ENCODE data around the gene TARM1. TPM values are rescaled to one million over a fixed set of nuclear protein-coding genes. Genes with fewer than 3 reads are reported as not detected.
A peak's percentile ranks its signal among the peaks of the same experiment; 100 is the strongest.

TARM1 gene
- total RNA-seq = 0.20 TPM

DNA sequence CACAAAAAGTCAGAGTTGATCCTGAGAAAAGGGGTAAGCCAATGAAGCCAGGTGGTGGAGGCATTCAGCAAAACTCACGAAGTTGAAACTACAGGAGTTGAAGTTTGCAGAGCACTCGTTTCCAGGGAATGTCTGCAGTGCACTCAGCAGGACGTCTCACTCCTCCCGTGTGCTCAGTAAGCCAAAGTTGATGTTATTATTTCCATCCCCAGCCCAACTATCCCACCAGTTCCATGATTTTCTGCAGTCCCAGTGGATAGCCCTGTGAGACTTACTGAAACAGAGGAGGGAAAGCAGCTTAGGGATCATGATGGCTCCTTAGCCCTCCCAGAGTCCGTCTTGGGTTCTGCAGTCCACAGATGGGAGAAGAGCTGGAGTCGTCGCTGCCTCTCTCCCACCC, at the start of gene TARM1:
TSS of gene TARM1 (minus strand) at position 334 of the 400 bp plus-strand sequence. CDS start at position 309, 25 bp downstream.
- no peak for DNase-seq

- DNase-seq = no peak
Measured at GRCh38 chr19:54129617-54129996, 48.4 kb upstream of the TARM1 start.

DNA sequence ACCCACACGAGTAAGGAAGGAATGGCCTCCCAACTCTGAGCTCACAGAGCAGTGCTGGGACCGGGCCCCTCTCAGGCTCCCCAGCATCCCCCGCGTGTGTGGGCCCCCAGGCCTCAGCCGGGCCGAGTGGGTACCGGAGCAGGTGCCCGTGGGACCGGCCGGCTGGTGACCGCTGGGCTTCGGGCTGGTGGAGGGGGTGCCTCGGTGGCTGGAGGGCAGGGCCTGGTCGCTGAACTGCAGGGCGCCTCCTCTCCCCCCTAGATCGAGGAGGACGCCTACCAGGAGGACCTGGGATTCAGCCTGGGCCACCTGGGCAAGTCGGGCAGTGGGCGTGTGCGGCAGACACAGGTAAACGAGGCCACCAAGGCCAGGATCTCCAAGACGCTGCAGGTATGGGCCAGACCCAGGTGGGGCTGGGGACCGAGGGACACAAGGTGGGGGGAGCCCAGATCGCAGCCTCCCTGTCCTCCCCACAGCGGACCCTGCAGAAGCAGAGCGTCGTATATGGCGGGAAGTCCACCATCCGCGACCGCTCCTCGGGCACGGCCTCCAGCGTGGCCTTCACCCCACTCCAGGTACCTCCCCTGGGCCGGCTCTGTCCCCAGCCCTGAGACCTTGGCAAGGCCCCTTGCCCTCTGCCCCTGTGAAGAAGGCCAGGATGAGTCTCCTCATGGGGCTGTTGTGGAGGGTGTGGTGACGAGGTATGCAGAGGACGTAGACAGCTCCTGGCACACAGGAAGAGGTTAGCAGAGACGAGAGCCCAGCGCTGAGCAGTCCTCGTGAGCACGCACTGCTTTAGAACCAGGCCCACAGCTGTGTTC, 47.8 kb upstream of the TARM1 start:
- no peak for DNase-seq

GRCh38 chr19:54128441-54128725, 47.2 kb upstream of the TARM1 start:
- DNase-seq = no peak

GRCh38 chr19:54127688-54128440, 46.7 kb upstream of the TARM1 start:
- no peak for DNase-seq

DNA sequence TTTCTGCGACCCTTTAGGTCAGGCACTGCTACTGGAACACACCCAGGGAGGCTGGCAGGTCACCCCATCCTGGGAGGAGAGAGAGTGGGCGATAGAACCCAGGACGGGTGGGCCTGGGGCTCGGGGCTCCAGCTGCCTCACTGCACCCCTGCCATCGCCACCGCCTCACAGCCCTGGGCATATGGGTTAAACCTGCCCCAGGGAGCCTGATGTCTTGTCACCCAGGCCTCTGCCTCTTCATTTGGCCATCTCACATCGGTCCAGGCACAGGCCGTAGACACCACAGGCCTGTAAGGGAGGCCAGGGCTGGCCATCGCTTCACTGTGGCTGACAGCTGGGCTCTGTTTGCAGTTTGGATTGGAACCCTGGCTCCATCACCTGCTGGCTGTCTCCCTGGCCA, 44.5 kb upstream of the TARM1 start:
- DNase-seq = no peak

GRCh38 chr19:54124393-54124792, 43.2 kb upstream of the TARM1 start:
- DNase-seq = no peak

DNA sequence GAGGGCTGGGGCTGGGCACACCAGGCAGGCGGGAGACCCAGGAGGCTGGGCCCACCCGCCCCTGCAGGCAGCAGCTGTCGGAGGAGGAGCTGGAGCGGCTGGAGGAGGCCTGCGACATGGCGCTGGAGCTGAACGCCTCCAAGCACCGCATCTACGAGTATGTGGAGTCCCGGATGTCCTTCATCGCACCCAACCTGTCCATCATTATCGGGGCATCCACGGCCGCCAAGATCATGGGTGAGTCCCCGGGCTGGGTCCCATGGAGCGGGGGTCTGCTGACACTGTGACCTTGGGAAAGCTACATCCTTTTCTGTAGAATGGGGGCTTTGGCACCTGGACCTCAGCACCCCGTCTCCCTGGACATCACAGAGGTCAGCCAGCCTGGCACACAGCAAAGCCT, 42.5 kb upstream of the TARM1 start:
- no peak for DNase-seq

GRCh38 chr19:54121259-54121658, 40.1 kb upstream of the TARM1 start:
- DNase-seq = no peak

DNA sequence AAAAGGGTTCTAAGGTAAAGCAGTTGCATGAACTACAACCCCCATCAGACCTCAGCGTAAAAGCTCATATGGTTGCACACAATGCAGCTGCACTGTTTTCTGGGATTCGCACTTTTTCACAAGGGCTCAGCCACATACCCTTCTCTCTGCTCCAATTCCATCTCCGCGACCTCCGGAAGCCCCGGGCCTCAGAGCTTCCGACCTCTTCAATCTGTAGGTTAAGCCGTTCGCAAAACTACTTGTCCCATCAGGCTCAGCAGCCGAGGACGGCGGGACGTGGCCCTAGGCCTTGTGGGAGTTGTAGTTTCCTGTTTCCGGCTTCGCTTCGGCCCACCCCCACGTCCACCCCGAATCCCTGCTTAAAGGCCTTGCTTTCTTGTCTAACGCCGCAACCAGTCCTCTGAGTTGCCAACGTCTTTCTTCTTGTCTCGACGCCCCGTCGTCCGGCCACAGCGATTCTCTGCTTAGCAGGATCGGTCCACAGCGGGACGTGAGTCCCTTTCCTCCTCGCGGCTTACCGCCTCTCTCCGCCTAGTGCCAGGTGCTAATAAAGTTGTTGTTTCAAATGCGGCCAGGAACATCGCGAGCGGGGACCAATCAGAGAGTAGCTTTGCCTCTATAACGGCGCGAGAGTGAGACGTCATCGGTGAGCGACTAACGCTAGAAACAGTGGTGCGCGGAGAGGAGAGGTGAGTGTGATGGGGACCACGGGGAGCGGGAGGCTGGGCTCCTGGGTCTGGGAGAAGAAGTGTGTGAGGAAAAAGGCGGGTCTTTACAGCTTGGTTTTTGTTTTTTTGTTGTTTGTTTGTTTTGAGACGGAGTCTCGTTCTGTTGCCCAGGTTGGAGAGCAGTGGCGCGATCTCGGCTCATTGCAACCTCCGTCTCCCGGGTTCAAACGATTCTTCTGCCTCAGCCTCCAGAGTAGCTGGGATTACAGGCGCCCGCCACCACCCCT, 34.2 kb upstream of the TARM1 start, which contains the start of the genes PRPF31 and TFPT:
TSS of gene PRPF31 (plus strand) at position 646 of the 955 bp plus-strand sequence. CDS start 2,525 bp downstream, outside the sequence.
TSS of gene TFPT (minus strand) at position 549 of the 955 bp plus-strand sequence. CDS start at position 161, 388 bp downstream.
- peak; percentile 97 for DNase-seq

GRCh38 chr19:54114340-54115108, 33.4 kb upstream of the TARM1 start:
- DNase-seq = no peak

DNA sequence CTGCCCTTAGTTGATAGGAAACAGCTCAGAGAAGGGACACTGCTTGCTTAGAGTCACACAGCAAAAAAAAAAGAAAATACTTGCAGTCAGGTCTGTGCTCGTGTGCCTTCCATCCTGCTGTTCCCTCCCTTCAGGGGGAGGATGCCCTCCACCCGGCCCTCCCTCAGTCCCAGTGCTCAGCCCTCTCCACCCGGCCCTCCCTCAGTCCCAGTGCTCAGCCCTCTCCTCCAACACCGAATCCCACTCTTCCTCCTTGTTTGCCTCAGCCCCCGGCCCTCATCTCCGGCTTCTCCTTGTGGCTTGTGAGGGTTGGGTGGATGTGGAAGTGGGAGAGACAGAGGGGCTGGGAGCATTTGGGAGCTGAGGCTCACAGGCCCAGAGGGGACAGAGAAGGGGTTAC, 28.5 kb upstream of the TARM1 start:
- no peak for DNase-seq

- no peak for DNase-seq
Measured at GRCh38 chr19:54108496-54108895, 27.3 kb upstream of the TARM1 start.

- no peak for DNase-seq
Measured at GRCh38 chr19:54107876-54108490, 26.8 kb upstream of the TARM1 start.

DNA sequence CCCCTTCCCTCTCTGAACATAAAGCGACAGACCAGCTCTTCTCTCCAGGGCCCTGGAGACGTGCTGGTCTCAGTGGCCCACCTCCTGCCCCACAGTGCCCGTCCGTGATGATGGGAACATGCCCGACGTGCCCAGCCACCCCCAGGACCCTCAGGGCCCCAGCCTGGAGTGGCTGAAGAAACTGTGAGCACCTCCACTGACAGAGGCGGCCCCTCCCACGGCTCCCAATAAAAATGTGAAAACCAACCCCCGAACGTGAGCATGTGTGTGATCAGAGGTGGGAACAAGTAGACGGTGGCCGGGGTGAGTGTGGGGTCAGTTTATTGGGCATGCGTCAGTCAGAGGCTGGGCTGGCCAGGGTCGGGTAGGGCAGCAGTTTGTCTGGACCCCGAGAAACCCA, 25.6 kb upstream of the TARM1 start:
- DNase-seq = no peak

- DNase-seq = no peak
Measured at GRCh38 chr19:54105796-54106195, 24.6 kb upstream of the TARM1 start.

- DNase-seq = no peak
Measured at GRCh38 chr19:54104998-54105715, 24.0 kb upstream of the TARM1 start.

- DNase-seq = peak; percentile 96
Measured at GRCh38 chr19:54102421-54103169, 21.4 kb upstream of the TARM1 start, which contains the start of gene NDUFA3. Gene NDUFA3 (plus strand): TSS chr19:54102855. CDS start chr19:54102879, 24 bp downstream.

DNA sequence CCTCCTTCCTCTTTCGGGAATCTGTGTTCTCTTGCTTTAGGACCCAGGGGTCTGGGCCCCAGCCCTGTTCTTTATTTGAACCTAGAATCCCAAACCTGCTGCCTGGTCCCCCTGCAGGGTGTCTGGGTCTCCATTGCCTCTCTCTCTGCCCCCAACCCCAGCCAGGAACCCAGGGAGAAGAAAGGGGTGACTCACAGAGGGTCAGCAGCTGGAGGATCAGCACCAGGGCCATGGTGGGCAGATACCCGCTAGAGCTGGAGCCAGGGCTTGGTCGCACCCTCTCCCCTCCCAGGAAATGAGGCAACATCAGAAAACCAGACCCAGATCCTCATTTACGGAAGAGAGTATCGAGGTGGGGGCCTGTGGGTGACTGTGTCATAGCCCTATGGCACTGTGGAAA, 19.4 kb upstream of the TARM1 start, which contains the start of gene OSCAR:
TSS of gene OSCAR (minus strand) at position 243 of the 400 bp plus-strand sequence. CDS start at position 232, 11 bp downstream.
- DNase-seq = no peak

Data from skin of body (tissue), 2 donors.